Activated gamma-delta T cell (primary cell): Measurements from ENCODE around the gene RAB8B.
"Not testable (repeated sequence)": the region's sequence is repeated elsewhere in the genome, so short reads cannot be mapped to it uniquely, and the experiment has no call there.

Source experiments
- DNase-seq: peaks from one replicate; lab custom pipeline; 2025; lab: John Stamatoyannopoulos, UW

RAB8B gene

DNA sequence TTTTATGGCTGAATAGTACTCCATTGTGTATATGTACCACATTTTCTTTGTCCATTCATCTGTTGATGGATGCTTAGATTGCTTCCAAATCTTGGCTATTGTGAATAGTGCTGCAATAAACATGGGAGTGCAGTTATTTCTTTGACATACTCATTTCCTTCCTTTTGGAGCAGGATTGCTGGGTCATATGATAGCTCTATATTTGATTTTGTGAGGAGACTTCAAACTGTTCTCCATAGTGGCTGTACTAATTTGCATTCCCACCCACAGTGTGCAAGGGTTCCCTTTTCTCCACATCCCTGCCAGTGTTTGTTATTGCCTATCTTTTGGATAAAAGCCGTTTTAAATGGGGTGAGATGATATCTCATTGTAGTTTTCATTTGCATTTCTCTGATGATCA, 47.7 kb downstream of the RAB8B start:
- not testable (repeated sequence) for DNase-seq

DNA sequence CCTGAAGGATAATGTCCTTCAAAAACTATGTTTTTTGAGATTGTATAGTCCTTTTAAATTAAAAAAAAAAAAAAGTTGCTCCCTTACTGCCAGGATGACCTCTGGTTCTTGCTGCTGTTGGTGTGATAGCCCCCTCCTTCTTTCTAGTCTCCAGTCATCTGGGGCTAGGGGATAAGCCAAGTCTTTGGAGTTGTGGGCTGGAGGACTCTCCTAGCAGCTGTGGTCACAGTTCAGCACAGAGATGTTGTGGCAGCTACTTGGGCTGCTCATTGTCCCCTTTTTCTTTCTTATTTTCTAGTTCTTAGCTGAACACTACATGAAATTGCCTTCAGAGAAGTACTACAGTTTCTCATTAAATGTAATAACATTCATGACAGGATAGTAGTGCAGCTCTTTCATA, 48.8 kb downstream of the RAB8B start:
- DNase-seq: no peak

DNA sequence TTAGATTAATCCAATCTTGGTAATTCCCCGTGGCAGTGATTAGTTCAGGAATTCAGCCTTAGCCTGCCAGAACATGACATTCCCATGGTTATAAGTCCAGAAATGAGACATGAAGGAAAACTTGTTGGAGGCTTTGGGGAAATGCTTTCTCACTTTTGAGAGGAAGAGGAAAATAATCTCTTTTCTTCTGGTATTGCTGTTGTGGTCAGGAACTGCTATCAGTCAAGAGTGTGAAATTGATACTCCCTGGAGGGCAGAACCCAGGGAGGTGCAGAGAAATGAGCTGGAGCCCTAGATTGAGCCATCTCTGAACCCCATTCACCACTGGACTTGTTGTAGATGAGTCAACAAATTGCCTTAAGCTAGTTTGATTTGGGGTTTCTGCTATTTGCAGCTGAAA, 49.4 kb downstream of the RAB8B start:
- no peak for DNase-seq

DNA sequence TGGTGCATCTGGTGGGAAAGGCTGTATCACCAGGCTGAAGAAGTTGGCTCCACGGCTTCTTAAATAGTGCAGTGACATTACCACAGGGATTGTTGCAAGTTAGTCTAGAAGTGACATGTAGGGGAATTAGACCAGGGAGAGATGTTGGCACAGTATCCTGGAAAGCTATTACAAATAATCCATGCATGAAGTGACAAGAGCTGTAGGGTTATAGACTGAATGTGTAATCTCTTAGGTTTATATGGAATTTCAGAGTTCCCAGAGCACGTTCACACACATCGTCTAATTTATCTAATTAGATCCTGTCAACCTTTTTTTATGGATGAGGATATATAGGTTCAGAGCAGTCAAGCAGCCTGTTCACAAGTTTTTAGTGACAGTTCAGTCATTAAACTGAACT, 50.7 kb downstream of the RAB8B start:
- no peak for DNase-seq

DNA sequence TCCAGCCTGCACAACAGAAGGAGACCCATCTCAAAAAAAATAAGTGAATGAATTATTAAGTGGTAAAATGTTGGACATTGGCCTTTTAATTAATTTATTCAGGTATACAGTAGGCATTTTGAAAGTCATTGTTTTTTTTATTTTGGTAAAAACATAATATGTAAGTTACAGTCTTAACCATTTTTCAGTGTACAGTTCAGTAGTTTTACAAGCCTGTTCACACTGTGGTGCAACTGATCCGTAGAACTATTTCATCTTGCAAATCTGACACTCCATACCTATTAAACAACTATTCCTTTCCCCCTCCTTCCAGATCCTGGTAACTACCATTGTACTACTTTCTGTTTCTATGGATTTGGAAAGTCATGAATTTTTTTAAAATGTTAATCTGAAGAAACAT, 51.9 kb downstream of the RAB8B start:
- DNase-seq: no peak

DNA sequence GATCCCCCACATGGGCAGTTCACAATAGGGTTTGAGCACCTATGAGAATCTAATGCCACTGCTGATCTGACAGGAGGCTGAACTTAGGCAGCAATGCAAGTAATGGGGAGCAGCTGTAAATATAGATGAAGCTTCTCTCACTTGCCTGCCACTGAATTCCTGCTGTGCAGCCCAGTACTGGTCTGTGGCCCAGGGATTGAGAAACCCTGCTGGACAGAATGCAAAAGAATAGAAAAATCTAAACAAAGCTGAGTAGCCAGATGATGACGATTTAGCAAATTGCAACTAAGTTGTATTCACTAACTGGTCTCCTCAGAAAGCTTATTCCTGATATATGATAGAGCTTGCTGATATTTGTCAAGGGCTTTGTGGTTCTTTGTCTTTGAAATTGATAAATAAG, 53.7 kb downstream of the RAB8B start:
- DNase-seq: no peak

DNA sequence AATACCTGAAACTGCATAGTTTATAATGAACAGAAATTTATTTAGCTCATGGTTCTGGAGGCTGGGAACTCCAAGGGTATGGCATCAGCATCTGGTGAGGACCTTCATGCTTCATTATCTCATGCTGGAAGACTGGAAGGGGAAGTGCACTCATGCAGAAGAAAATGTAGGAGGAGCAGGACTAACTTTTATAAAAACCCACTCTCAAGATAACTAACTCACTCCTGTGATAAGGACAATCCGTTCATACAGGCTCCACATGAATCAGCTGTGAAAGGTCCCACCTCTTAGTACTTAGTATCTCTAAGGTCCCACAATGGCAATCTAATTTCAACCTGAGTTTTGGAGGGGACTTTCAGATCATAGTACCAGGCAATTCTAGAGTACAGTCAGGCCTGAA, 54.4 kb downstream of the RAB8B start:
- no peak for DNase-seq

DNA sequence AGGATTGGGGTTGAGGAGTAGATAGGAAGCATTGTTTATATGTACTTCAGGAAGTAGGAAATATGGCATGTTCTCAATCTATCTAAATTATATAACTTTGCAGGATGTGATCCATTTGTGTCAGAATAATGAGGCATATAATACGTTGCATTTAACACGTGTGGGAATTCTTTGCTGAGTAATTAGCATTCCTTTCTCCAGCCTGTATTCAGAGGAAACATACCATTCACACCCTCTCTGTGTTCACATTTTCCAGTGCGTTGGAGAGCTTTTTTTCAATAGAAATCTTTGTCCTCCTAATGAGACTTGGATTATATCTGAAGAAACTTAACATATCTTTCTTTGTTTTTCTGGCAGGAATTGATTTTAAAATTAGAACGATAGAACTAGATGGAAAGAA, 55.0 kb downstream of the RAB8B start:
- DNase-seq: no peak

DNA sequence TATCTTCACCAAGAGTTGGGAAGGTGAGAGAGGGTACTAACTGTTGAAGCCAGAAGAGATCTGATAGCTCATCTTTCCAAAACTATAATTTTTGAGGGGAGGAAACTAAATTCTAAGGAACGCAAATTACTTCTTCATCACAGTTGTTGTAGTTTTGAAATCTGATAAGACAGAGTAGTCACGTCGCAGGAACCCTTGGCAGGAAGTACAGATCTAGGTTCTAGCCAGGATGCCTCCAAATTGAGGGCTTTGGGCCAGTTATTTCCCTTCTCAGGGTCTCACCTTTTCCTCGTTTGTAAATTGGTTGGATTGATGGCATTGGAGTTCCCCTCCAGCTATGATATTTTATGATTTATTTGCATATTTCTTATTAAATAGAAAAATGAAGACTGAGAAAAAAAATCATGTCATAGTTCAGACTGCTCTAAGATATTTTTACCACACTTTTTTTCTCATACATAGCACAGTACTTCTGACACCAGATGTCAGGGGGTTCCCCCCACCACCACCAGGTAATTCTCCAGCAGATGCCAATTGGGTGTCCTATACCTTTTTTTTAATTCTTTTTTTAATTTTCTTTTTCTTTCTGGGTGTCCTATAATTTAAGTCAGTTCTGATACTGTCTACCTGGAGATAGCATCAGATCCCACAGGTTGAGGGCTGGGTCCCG, 55.7 kb downstream of the RAB8B start:
- no peak for DNase-seq

DNA sequence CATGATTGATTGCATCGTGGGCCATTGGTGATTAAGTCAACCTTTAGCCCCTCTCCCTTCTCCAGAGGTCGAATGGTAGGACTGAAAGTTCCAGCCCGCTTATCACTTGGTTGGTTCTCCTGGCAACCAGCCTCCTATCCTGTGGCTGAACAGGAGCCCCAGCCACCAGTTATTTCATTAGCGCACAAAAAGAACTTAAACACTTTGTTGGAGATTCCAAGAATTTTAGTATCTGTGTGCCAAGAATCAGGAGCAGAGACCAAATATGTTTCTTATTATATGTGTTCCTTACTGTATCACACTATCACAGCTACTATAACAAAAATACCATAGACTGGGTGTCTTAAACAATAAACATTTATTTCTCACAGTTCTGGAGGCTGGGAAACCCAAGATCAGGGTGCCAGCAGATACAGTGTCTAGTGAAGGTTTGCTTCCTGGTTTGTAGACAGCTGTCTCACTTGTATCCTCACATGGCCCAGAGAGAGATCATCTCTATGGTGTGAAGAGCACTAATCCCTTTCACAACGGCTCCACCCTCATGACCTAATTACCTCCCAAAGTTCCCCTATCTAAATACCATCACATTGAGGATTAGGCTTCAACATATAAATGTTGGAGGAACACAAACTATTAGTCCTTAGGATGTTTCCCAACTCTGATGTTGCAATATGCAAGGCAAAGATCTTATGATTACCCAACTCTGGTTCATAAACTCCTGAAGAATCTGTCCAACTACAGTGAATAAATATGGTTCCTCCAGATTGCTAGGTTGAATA, 57.5 kb downstream of the RAB8B start:
- no peak for DNase-seq

DNA sequence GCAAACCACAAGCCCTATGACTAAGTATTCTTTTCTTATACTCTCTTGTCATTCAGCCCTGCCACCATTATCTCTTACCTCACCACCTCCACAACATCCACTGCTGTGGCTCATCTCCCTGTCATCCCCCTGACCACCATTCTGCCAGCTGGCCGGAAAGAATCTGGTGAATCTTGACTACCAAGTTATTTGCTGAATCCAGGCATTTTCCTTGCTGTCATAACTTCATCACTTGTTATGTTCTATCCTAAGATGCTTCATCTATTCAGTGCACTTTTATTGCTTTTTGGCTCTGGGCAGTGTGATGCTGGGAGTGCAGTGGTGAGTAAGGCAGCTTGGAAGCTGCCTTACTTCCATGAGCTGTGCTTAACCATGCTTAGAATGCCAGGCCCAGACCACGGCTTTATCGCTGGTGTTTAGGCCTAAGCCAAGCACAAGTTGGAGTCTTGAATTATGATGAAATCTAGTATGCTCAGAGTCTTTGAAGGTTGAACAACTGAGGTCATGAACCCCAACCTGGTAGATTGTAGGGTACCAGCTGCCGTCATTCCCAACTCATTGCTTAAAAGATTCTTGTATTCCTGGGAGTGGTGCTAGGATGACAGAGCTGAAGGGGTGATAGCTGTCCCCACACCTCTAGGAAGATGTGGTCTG, 61.0 kb downstream of the RAB8B start:
- DNase-seq: no peak

DNA sequence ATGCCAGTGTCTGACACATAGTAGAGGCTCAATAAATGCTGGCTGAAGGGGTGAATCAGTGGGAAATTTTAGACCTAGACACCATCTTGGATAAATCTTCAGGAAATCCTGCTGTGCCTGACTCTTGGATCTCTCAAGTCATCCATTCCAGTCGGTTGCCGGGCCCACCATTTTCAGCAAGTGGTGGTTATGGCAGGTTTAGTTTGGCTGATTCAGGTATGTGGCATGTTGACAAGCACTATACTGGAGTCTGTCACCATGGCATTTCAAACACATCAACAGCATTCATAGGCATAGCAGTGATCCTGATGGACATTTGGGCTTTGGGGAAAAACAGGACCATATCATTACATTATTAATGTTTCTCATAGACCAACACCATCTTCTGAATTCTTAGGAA, 62.3 kb downstream of the RAB8B start:
- DNase-seq: no peak

DNA sequence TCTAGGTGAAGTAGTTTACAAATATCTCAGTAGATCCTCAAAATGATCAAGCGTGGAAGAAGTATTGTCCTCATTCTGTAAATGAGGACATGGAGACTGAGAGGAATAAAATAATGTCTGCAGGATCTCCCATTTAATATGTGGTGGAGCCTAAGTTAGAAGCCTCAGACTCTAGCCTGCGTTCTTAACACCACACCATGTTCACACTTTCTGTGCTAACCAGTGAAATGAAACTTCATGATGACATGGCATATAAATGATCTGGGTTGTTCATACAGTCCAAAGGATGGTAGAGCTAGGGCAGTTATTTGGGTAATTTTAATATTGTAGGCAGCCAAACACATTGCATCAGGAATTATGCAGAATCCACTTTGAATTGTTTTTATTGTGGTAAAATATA, 62.9 kb downstream of the RAB8B start:
- DNase-seq: no peak

DNA sequence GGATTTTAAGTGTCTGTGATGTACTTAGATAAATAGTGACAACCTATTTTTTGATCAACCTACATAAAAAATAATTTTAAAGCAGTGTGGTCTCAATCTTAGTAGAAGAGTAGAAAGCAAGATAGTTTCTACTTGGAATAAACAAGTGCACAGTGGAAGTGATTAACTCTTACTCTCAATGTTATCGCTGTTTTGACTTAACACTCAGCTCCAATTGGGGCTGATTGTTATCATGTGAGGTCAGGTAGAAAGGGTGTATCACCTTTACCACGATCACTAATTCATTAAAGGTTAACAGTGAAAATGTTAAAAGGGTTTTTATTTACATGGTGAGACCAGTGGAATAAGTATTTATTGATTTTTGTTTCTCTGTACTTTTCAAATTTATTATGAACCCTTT, 65.6 kb downstream of the RAB8B start:
- no peak for DNase-seq

DNA sequence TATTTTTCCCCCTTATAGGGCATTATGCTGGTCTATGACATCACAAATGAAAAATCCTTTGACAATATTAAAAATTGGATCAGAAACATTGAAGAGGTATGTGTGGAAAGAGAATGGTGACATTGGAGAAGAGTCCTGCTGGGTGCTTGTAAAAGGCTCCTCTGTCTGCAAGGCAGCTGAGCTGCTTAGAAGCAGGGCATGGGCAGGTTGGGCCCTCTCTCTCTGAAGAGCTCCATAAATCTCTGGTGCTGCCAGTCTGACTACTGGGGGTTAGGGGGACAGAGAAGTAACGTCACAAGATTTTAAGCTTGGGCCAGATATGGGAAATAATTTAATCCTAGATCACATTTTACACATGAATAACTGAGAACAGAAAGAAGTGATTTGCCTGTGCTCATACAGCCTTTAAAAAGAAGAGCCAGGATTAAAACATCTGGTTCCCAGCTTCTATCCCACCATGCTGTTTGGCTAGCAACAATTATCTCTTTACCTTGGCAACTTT, 66.1 kb downstream of the RAB8B start:
- DNase-seq: no peak

DNA sequence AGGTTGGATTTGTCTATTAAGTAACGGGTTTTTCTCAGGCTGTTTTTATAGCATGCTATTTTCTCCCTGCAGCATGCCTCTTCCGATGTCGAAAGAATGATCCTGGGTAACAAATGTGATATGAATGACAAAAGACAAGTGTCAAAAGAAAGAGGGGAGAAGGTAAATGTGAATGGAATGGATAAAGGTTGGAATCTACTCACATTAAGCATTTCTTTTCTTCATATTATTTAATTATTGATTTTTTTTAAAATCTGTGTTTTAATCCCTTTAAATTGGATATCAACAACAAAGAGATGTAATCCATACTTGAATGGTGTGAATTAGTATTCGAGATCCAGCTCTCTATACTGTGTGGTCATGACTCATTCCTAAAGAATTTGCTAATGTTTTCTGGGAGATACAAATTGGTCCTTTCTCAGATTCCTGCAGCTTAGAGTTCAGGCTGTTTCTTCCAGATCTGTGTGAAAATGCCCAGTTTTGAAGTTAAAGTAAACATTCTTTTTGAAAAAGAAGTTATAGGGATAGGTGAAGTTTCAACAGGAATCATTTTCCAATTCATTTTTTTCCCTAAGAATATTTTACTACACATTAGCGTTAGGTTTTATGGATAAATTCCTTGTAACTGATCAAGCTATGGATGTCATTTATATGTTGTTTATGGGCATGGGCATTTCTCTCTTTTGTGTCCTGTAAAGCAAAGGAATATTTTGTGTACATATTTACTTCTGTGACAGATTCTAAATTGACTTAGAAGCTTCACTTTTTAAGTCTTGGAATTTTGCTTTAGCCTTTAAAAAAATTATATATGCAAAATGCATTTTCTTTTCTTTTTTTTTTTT, 67.2 kb downstream of the RAB8B start:
- DNase-seq: no peak

DNA sequence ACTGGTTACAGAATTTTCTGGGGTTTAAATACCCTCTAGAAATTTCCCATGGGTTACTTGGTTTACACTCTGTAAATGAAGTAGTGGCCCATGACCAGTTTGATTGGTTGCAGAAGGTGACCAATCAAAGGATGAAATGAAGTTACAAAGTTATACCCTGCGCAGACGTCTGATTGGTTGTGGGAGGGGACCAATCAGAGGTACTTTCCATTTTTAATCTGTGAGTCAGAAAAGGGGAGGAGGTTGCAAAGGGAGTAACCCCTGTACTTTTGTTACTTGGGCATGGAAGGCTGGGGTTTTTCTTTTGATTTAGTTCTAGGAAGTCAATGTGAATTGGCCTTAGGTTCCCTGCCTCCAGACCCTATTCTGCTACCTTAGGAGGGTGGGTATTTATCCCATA, 69.3 kb downstream of the RAB8B start:
- DNase-seq: no peak

DNA sequence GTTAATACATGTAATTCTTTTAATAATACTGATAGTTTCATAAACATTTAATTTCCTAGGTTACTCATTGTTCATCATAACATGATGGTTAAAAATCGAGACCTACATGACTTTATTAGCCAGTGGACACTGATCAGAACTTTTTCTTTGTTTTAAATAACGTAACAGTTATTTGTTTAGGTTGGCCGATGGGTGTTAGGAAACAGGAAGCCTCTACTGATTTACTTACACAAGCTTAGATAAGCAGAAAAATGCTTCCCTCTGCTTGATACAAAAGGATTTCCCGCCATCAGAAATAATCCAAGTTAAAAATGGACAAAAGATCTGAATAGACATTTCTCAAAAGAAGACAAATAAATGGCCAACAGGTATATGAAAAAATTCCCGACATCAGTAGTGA, 71.4 kb downstream of the RAB8B start:
- DNase-seq: no peak

DNA sequence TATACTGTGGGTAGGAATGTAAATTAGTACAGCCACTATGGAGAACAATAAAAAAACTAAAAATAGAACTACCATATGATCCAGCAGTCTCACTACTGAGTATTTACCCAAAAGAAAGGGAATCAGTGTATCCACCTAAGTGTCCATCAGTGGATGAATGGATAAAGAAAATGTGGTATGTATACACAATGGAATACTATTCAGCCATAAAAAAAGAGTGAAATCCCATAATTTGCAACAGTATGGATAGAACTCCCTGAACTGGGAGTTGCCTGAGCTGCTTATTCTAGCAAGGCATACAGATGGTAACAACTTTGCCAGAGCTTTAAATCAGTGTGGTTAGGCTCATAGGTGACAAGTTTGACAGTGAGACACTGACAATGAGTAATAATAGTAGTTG, 71.9 kb downstream of the RAB8B start:
- no peak for DNase-seq

DNA sequence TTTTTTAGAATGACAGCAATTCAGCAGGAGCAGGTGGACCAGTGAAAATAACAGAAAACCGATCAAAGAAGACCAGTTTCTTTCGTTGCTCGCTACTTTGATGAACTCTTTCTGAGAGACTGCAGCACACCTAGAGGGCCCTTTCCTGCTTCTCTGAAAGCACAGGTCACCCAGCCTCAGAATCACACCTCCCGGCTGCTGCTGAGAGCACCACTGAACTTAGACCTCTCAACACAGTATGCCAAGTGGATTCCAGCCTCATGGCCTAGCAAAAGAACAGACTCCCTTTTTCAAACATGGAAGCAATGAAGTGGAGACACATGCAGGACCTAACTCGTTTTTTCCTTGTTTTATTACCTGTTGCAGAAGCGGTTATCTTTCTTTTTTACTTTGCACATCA, 74.1 kb downstream of the RAB8B start:
- DNase-seq: no peak

DNA sequence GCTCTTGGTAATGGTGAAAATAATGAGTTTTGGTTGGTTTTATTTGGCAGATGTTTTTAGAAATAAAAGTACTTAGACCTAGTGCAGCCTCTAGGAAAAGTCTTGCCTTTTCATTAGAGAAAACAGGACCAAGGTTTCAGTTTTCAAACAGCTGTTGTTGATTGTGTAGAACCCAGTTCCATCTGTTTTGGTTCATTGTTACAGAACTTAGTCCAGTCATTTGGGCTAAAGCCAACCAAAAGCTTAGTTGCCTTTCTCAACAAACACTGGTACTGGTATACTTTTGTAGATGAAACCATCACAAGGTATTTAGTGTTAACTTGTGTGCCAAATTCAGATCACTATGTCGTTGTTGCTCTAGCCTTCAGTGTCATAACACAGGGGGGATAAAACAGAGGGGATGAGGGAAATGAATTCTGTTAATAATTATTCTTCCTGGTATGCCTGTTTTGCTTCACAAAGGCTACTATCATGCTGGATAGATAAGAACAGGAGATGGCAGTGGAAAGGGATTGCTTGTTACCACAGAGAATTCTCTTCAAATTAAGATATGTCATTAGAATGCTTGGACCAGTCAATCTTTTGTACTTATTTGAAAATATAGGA, 75.4 kb downstream of the RAB8B start:
- no peak for DNase-seq

DNA sequence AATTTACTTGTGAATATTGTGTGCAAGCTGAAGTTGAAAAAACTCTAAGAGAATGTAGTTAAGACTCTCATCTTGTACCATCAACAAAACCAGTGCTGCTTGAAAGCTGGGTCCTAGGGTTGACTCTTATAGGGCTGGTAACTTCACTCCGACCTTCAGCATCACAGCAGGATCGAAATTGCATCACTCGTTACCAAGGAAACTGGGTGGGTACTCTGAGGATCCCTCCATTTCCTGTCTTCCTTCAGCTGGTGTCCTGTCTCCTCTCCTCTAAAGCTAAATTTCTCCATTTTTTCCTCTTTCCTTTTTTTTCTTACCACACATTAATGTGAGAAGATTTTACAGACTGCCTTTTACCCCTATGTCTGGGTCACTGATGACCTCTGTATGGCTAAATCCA, 85.0 kb downstream of the RAB8B start:
- no peak for DNase-seq
